HK-2 (cell line): ENCODE data around the gene SLC66A2.
"Not testable (repeated sequence)": the region's sequence is repeated elsewhere in the genome, so short reads cannot be mapped to it uniquely, and the experiment has no call there.

Source experiments
- DNase-seq: peaks from one replicate; pipeline ENCODE4 v3.0.0-alpha.2; 2018; ENCODE audit not compliant: unreplicated experiment

SLC66A2 gene

GRCh38 chr18:79866889-79867574 lies 84.4 kb downstream of the SLC66A2 start:
- DNase-seq, result peak; percentile 18

DNA sequence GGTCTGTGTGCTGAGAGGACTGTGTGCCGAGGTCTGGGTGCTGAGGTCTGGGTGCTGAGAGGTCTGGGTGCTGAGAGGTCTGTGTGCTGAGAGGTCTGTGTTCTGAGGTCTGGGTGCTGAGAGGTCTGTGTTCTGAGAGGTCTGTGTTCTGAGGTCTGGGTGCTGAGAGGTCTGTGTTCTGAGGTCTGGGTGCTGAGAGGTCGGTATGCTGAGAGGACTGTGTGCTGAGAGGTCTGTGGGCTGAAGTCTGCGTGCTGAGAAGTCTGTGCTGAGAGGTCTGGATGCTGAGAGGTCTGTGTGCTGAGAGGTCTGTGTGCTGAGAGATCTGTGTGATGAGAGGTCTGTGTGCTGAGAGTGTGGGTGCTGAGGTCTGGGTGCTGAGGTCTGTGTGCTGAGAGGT lies 85.5 kb downstream of the SLC66A2 start:
- DNase-seq, result not testable (repeated sequence)

DNA sequence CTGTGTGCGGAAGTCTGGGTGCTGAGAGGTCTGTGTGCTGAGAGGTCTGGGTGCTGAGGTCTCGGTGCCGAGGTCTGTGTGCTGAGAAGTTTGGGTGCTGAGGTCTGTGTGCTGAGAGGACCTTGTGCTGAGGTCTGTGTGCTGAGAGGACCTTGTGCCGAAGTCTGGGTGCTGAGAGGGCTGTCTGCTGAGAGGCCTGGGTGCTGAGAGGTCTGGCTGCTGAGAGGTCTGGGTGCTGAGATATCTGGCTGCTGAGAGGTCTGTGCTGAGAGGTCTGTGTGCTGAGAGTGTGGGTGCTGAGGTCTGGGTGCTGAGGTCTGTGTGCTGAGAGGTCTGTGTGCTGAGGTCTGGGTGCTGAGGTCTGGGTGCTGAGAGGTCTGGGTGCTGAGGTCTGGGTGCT lies 86.5 kb downstream of the SLC66A2 start:
- not testable (repeated sequence) for DNase-seq

DNA sequence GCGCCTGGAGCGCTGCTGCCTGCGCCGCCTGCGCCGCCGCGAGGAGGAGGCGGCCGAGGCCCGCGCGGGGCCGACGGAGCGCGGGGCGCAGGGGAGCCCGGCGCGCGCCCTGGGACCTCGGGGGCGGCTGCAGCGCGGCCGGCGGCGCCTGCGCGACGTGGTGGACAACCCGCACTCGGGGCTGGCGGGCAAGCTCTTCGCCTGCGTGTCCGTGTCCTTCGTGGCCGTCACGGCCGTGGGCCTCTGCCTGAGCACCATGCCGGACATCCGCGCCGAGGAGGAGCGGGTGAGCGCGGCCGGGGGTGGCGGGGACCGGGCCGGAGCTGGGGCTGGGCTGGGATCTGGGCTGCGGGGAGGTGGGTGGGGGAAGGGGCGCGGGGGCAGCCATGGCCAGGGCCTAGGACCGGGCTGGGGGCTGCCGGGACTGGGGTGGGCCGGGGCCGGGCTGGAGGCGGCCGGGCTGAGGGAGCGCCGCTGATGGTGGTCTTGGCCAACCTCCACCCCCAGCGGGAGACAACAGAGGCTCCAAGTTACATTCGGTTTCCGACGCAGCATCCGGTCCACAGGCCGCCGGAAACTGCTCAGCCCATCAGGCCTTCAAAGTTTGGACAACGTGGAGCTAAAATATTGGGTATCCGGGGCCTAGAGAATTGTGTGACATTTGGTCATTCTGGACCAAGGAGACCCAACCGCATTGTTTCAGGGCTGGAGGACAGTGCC lies 87.3 kb downstream of the SLC66A2 start:
- DNase-seq, result no peak

DNA sequence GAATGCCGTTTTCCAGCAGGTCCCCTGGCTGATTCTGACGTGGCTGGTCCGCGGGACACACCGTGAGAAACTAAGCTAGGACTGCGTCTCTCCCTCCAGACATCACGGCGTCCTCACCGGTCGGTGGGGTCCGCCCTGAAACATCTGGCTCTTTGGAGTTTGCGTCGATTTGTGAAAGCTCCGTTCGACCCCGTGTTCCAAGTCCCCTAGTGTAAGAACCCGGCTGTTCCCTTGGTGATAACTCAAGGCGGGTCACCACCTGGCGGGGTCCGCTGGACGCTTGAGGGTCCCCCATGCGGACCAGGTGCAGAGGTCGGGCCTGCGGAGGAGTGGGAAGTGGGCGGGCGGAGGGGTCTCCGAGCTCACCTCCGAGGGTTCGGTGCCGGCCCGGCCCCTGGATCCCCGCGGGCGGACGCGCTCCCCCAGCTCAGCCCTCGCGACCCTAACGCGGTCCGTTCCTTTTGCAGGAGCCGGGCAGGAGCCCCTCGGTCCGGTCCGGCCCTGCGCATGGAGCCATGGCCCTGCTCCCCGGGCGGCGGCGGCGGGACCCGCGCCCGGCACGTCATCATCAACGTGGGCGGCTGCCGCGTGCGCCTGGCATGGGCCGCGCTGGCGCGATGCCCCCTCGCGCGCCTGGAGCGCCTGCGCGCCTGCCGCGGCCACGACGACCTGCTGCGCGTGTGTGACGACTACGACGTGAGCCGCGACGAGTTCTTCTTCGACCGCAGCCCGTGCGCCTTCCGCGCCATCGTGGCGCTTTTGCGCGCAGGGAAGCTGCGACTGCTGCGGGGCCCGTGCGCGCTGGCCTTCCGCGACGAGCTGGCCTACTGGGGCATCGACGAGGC lies 88.1 kb downstream of the SLC66A2 start:
- no peak for DNase-seq

DNA sequence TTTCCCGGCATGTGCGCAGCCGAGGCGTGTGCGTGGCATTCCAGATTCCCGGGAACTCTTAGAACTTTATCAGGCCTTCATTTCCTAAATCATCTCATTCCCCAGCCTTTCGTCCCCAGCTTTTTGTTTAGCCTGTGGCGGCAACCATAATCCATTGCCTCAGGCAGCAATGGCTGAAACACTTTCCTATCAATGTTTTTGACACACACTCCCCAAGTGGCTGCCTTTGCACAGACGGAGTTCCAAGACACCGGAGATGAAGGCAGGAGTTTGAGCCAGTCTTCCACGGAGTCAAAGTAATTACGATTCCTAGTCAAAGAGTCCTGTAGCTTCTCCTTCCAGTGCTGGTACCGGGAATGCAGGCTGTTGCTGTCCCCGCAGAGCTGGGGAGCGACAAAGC lies 88.9 kb downstream of the SLC66A2 start:
- no peak for DNase-seq

DNA sequence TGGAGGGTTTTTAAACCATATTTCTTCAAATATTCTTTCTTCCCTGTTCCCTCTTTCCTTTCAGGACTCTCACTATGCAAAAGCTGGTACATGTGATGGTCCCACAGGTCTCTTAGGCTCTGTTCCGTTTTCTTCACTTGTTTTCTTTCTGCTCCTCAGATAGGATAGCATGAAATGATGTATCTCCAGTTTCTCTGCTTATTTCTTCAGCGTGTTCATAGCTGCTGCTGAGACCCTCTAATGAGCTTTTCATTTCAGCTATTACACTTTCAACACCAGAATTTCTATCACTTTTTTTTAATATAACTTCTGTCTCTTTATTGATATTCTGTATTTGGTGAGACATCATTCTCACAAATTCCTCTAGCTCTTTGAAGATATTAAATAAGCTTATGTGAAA lies 89.8 kb downstream of the SLC66A2 start:
- DNase-seq, result no peak

DNA sequence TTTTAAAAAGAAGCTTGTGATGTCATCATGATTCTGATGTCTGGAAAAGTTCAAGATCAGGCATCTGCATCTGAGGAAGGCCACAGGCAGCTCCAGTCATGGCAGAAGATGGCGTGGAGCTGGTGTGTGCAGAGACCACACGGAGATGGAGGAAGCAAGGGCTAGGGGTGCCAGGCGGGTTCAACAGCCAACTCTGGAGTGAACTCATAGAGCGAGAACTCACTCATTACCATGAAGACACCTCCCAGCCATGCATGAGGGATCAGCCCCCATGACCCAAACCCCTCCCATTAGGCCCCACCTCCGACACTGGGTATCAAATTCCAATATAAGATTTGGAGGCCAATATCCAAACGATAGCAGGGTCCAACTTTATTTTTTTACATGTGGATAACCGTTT lies 92.1 kb downstream of the SLC66A2 start:
- DNase-seq, result no peak

DNA sequence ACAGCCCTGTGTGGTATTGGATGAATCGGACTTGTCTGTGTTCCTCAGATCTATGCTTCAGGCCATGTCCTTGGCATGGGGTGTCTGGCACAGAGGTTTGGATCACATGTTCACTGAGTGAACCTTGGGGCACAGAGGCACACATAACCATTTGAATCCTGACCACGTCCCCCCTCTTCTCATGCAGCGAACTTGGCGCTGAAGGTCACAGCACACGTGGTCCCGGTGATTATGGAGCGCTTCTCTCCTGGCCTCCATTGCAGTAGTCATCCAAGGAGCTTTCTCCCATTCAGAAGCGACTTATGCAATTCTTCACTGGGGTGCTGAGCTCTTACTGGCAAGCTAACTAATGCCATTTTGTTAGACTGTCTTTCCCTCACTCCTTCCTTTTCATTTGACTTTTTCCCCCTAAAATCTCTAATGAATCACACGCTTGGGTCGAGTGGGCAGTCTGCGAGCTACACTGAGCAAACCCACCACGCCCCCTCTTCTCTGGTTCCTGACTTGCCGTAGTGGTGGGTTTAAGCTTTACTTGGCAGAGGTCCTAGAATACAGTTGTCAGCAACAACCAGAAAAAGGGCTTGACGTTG lies 94.3 kb downstream of the SLC66A2 start:
- no peak for DNase-seq

DNA sequence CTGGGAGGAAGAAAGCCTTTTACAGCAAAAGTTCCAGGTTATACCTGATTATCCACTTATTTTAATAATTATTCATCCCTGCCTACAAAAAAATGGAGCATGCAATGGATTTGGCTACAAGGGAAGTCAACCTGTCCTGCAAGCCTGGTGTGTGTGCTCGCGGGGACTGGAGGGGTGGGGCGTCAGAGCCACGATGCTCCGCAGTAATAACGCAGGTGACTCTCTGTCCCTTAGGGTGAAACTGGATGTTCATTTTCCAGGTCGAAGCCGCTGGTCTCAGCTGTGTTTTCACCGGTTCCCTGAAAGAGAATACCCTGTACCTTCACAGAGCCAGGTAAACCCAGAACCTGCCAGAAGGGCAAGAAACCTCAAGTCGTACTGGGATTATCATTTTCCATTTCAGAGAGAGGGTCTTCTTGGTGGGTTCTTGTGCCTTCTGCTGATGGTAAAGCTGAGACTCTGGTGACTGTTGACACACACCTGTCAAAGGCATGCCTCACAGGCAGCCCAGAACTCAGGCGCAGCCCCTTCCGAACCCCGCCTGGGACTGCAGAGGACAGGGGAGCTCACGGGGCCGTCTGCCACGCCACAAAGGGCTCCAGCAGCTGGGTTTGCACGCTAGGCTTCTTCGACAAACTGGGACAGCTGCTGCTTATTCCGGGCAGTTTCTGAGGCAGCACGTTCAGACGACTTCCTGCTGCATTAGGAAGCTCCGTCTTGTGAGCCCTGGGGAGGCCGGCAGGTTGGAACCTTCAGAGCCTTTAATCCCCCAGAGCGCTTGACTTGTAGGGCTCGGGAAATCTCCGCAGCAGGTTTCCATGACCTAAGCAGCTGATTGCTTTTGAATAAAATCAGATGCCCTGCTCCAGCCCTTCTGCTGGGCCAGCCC lies 95.1 kb downstream of the SLC66A2 start:
- DNase-seq, result no peak

GRCh38 chr18:79855147-79855933 lies 96.1 kb downstream of the SLC66A2 start:
- DNase-seq, result no peak

DNA sequence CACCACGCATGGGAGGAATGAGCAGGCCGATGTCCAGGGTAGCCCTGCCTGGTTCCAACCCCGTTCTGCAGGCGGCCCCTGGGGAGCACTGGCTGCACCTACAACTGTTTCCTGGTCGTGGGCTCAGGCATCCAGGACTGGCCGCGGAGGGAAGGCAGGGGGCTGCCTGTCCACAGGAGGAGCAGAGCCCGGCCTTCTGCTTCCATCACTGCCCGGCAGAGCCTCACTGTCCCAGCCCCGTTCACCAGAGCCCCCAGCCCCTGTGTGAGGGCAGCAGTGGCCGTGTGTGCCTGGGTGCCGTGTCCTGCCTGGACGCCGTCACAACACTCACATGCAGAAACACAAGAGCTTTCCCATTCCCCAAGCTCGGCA lies 97.5 kb downstream of the SLC66A2 start:
- no peak for DNase-seq

- DNase-seq, result no peak
Observed at GRCh38 chr18:79853303-79853992, 98.0 kb downstream of the SLC66A2 start.

GRCh38 chr18:79852561-79853302 lies 98.7 kb downstream of the SLC66A2 start:
- DNase-seq, result no peak
